HG03565 (cell line): ENCODE measurements around the gene USP40.
"Not testable (repeated sequence)": the region's sequence is repeated elsewhere in the genome, so short reads cannot be mapped to it uniquely, and the experiment has no call there.

Experiments
- ATAC-seq: cut with Tn5 transposase; IDR thresholded peaks from one replicate; pipeline ENCODE4 v1.9.1; 2021; ENCODE audit warnings: mild to moderate bottlenecking, moderate library complexity; ENCODE audit not compliant: unreplicated experiment

Gene USP40, protein sequence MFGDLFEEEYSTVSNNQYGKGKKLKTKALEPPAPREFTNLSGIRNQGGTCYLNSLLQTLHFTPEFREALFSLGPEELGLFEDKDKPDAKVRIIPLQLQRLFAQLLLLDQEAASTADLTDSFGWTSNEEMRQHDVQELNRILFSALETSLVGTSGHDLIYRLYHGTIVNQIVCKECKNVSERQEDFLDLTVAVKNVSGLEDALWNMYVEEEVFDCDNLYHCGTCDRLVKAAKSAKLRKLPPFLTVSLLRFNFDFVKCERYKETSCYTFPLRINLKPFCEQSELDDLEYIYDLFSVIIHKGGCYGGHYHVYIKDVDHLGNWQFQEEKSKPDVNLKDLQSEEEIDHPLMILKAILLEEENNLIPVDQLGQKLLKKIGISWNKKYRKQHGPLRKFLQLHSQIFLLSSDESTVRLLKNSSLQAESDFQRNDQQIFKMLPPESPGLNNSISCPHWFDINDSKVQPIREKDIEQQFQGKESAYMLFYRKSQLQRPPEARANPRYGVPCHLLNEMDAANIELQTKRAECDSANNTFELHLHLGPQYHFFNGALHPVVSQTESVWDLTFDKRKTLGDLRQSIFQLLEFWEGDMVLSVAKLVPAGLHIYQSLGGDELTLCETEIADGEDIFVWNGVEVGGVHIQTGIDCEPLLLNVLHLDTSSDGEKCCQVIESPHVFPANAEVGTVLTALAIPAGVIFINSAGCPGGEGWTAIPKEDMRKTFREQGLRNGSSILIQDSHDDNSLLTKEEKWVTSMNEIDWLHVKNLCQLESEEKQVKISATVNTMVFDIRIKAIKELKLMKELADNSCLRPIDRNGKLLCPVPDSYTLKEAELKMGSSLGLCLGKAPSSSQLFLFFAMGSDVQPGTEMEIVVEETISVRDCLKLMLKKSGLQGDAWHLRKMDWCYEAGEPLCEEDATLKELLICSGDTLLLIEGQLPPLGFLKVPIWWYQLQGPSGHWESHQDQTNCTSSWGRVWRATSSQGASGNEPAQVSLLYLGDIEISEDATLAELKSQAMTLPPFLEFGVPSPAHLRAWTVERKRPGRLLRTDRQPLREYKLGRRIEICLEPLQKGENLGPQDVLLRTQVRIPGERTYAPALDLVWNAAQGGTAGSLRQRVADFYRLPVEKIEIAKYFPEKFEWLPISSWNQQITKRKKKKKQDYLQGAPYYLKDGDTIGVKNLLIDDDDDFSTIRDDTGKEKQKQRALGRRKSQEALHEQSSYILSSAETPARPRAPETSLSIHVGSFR

DNA sequence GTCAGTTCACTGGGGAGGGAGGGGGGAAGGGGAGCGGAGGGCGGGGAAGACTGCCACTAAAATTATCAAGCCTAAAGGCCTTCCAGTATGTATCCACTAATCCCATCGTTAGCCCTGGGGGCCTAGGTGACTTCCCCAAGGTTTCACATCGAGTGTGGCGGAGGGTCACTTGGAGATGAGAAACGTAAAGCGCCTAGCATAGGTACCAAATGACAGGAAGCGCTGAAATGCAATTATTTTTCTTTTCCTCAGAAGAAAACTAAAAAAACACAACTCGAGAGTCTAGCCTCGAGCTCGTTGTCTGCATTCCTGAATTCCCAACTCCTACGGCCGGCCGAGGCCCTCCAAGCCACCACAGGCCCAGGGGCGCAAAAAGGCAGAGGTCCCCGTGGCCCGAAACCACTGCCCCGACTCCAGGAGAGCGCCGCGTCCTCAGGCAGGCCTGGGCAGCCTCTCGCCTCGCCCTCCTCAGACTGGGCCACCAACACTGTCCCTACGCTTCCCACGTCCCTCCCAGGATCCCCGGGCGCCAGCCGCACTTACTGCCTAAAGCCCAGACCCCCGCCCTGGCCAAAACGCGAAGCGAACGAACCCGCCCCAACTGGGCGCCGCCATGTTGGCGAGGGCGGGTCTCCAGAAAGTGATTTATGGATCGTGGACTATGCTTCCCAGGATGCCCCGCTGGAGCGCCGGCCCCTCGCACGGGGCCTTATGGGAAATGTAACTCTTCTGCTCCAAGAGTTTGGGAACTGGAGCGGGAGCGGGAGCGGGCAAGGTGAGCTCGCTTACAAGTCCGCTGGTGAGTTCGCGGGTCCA, at the start of gene USP40:
Gene USP40, minus strand, starts transcription at position 642 of the 816 bp plus-strand sequence. CDS start 1,228 bp downstream, outside the sequence.
- peak; percentile 50 for ATAC-seq

DNA sequence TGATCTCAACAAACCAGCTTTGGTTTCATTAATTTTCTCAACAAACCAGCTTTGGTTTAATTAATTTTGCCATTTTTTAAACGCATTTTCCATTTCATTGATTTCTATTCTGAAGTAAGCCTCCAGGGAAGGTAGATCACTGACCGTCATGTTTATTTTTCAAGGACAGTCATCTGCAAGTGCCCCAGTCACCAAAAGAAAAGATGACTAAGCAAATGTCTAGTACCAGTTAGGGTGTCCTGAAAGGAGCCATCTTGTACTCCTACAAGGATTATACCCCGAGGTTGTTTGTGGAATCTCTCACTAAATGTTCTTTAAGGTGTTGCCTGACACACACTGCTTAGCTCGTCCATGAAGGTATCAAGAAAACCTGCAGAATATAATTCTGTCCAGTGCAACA, 44.7 kb upstream of the USP40 start:
- ATAC-seq: no peak

DNA sequence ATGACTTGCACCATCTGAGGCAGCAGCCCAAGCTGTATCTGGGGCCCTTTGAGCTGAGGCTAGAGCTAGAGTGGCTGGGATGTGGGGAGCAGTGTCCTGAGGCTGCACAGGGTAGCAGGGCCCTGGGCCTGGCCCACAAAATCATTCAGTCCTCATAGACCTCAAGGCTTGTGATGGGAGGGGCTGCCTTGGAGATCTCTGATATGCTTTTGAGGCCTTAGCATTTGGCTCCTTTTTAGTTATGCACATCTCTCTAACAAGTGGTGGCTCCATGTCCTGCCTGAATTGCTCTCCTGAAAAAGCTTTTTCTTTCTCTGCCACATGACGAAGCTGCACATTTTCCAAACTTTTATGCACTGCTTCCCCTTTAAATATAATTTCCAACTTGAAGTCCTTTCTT, 39.1 kb upstream of the USP40 start:
- no peak for ATAC-seq

DNA sequence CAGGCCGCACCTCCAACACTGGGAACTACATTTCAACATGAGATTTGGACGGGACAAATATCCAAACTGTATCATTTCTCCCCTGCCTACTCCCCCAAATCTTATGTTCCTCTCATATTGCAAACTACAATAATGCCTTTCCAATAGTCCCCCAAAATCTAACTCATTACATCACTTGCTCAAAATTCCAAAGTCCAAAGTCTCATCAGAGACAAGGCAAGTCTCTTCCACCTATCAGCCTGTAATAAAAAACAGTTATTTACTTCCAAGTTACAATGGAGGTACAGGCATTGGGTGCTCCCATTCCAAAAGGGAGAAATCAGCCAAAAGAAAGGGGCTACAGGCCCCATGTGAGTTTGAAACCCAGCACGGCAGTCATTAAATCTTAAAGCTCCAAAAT, 38.2 kb upstream of the USP40 start:
- ATAC-seq: no peak

DNA sequence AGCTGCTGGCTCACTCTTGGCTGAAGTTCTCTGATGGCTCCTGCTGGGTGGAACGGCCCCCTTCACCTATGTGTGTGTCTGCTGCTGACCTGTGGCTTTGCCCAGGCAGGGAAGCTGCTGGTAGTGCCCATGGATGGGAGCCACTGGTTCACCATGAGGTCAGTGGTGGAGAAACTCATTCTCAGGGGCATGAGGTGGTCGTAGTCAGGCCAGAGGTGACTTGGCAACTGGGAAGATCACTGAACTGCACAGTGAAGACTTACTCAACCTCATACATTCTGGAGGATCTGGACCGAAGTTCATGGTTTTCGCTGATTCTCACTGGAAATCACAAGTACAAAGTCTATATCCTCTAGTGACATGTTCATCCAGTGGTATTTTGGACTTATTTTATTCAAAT, 36.9 kb upstream of the USP40 start:
- no peak for ATAC-seq

DNA sequence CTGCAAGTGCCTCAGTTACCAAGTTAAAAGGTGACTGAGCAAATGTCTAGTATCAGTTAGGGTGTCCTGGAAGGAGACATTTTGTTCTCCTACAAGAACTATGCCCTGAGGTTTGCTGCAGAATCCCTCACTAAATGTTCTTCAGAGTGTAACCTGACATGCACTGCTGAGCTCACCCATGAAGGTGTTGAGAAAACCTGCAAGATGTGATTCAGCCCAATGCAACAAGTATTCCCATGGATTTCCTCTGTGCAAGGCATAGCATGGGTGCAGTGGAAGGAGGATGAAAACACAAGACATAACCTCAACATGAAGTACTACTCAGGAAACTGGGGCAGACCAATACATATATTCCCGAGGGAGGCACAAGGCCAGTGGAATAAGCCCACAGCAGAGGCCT, 35.5 kb upstream of the USP40 start:
- no peak for ATAC-seq

DNA sequence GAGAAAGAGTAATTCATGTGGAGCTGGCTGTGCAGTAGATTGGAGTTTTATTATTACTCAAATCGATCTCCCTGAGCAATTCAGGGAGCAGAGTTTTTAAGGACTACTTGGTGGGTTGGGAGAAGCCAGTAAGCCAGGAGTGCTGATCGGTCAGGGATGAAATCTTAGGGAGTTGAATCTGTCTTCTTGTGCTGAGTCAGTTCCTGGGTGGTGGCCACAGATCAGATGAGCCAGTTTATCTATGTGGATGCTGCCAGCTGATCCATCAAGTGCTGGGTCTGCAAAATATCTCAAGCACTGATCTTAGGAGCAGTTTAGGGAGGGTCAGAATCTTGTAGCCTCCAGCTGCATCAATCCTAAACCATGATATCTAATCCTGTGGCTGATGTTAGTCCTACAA, 33.8 kb upstream of the USP40 start:
- ATAC-seq: no peak

DNA sequence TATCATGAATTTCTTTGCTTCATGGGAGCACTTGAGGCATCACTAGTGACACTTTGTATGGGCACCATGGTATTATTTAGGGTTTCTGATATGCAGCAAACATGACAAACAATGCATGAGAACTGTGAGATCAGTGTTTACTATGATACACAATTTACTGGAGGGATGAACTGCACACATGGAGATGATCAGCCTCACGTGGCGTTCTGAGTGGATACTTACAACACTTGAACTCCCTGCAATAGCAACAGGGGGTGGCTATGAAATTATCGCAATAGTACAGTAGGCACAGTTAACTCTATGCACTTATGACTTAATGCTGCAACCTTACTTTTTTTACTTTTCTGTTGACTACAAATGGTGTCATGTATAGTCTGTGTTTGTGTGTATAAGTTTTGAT, 32.4 kb upstream of the USP40 start:
- no peak for ATAC-seq

DNA sequence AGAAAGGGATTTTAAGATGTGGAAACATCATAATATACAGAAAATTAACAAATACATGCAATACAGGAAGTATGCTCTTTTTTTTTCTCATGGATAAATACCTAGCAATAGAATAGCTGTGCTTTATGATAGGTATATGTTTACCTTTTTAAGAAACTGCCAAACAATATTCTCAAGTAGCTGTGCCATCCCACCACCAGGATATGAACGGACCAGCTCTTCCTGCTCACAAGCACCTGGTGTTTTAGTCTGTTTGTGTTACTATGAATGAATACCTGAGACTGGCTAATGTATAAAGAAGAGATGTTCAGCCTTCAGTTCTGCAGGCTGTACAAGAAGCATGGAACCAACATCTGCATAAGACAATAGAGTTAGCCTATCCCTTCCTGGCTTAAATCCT, 30.9 kb upstream of the USP40 start:
- ATAC-seq: no peak

DNA sequence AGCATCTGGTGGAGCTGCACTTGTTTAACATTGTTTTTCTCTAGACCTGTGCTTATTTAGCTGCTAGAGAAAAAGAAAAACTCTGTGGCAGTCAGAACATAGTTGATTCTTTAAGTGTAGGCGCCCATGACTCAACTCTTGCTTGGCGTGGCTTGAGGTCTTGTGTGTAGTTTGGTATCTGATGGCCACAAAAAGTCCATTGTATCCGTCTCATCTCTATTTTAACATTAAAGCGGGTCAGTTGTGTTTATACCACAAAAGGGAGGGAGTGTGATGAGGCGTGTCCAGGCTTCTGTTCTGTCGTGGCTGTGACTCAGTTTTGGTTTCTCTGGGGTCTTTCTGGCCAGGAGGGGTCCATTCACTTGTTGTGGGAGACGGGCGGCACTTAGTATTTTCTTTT, 26.6 kb upstream of the USP40 start:
- ATAC-seq: peak; percentile 73

DNA sequence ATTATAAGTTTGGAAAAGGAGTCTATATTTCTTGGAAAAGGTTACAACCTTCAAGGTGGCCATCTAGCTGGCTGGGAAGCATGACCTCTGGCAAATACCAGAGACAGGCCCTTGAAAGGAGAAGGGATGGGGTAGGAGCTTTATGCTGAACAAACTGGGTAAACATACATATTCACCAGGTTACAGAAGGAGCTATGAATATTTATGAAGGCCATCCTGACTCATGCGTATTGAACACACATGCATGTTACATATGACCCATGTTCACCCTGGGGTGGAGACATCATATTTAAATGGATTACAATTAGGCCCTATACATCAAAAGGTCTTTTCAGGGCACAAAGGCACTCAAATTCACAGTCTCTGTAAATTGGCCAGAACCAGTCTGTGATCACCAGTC, 26.1 kb upstream of the USP40 start:
- not testable (repeated sequence) for ATAC-seq

DNA sequence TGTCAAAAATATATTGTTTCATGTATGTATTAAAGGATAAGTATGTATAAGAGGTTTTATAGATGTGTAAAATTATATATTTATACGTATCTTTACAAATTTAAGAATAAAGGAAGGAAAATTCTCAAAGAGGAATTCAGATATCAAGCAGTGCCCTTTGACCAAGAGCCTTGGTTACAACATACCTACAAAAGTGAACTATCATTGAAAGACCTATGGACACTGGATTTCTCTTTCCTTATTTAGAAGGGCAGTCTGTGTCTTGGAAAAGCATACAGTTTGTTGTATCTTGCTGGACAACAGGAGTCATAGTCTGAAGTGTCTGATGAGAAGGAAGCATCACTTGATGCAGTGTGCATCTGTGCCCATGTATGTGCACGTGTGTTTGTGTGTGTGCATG, 21.8 kb upstream of the USP40 start:
- no peak for ATAC-seq

DNA sequence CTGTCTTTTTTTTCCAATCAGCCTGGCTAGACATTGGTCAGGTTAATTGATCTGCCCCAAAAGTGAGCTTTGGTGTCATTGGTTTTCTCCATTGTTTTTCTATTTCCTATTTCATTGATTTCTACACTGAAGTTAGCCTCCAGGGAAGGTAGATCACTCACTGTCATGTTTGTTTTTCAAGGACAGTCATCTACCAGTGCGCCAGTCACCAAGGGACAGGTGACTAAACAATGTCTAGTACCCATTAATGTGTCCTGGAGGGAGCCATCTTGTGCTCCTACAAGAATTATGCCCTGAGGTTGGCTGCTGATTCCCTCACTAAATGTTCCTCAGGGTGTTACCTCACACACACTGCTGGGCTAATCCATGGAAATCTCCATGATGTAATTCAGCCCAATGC, 17.6 kb upstream of the USP40 start:
- no peak for ATAC-seq

DNA sequence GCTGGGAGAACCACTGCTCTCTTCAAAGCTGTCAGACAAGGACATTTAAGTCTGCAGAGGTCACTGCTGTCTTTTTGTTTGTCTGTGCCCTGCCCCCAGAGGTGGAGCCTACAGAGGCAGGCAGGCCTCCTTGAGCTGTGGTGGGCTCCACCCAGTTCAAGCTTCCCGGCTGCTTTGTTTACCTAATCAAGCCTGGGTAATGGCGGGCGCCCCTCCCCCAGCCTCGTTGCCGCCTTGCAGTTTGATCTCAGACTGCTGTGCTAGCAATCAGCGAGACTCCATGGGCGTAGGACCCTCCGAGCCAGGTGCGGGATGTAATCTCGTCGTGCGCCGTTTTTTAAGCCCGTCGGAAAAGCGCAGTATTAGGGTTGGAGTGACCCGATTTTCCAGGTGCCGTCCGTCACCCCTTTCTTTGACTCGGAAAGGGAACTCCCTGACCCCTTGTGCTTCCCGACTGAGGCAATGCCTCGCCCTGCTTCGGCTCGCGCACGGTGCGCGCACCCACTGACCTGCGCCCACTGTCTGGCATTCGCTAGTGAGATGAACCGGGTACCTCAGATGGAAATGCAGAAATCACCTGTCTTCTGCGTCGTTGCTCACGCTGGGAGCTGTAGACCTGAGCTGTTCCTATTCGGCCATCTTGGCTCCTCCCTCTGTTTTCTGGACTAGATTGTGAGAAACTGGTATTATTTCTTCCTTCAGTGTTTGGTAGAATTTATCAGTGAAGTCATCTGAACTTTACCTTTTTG, 16.8 kb upstream of the USP40 start:
- ATAC-seq: not testable (repeated sequence)

DNA sequence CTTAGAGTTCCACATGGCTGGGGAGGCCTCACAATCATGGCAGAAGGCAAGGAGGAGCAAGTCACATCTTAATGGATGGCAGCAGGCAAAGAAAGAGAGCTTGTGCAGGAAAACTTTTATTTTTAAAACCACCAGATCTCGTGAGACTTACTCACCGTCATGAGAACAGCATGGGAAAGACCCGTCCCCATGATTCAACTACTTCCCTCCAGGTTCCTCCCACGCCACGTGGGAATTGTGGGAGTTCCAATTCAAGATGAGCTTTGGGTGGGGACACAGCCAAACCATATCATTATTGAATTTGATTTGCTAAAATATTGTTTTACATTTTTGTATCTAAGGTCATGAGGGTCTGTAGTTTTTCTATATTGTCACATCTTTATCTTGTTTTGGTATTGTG, 10.8 kb upstream of the USP40 start:
- not testable (repeated sequence) for ATAC-seq

DNA sequence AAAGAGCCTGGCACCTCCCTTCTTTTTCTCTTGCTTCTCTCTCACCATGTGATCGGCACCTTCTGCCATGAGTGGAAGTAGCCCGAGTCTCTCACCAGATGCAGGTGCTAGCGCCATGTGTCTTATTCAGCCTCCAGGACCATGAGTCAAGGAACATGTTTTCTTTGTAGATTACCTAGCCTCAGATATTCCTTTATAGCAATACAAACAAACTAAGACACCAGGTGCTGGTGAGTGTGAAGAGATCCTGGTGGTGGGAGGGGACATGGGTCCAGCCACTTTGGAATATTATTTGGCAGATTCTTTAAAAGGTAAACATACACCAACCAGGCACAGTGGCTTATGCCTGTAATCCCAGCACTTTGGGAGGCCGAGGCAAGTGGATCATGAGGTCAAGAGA, 5.9 kb upstream of the USP40 start:
- no peak for ATAC-seq

DNA sequence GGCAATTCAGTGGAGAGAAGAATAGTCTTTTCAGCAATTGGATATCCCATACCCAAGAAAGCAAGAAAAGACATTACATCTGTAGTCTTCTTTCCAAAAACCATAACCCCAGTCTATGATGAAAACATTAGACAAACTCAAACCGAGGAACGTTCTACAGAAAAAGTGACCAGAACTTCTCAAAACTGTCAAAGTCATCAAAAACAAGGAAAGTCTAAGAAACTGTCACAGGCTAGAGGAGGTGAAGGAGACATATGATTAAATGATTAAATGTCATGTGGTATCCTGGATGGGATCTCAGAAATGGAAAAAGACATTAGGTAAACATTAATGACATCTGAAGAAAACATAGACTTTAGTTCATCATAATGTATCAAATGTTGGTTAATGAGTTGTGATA, 4.9 kb upstream of the USP40 start:
- no peak for ATAC-seq

DNA sequence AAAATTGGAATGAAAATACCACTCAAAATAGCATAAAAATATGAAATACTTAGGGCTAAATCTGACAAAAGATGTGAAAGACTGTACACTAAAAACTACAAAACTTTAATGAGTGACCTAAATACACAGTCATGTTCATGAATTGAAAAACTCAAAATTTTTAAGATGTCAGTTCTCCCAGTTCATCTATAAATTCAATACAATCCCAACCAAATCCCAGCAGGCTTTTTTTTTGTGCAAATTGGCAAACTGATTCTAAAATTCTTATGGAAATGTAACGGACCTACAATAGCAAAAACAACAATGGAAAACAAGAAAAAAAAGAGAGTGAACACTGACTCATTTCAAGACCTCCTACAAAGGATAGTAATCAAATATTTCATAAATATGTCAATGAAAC, 4.4 kb upstream of the USP40 start:
- ATAC-seq: no peak

DNA sequence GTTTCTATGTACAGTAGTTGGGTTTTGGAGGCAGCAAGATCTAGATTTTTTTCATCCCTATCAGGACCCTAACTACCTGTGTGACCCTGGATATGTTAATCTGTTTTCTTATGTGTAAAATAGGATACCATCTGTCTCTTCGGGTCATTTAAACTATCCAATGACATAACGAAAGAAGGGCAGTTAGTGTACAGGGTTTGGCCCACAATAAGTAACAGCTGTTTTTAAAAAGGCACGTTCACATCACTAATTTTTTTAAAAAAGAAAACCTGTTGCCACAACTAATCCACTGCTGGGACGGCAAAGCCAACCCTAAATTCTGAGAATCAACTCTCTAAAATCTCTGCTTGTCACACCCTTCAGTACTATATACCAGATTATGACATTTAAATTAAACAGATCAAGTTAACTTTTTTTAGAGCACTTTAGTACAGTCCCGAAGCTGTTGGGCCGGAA, 869 bp downstream of the USP40 start:
- ATAC-seq: no peak
